ENCODE measurements around the gene SREBF1.
A peak's percentile ranks its signal among the peaks of the same experiment; 100 is the strongest.

SREBF1 gene

DNA sequence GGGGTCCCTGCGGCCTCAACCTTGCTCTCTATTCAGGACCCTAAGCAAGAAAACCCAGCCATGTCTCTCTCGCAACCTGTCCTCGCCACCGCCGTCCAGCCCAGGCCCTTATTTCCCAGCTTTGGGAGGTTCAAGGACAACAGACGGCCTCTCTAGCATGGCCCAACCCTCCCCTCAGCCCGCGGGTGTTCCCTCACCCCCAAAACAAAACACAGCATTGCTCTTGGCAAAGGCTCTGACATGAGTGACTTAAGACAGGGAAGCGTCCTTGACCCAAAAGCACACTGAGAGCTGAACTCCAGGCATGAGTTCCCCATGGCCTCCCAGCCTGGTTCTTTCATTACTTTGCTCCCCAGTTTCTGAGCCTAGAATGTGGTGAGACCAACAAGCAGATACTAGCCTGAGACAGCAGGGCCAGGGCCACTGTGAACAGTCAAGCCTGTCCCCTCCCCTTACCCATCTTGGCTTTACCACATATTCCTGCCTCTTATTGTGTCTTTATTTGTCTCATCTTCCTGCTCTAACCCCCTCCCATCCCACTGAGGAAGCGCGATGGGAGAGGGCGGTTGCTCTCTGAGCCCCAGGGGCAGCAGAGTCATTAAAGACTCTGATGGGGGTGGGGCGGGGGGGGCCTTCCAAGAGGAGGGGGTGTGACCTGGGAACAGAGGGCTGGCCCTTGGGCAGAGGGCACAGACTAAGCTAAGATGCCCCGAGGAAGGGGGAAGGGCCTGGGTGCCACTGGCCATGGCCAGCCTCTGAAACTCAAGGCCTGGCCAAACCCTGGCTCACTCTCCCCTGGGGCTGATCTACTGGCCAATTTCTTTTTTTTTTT lies 11.8 kb downstream of the SREBF1 start:
- DNase-seq (ENCODE audit: low spot score) = no peak

DNA sequence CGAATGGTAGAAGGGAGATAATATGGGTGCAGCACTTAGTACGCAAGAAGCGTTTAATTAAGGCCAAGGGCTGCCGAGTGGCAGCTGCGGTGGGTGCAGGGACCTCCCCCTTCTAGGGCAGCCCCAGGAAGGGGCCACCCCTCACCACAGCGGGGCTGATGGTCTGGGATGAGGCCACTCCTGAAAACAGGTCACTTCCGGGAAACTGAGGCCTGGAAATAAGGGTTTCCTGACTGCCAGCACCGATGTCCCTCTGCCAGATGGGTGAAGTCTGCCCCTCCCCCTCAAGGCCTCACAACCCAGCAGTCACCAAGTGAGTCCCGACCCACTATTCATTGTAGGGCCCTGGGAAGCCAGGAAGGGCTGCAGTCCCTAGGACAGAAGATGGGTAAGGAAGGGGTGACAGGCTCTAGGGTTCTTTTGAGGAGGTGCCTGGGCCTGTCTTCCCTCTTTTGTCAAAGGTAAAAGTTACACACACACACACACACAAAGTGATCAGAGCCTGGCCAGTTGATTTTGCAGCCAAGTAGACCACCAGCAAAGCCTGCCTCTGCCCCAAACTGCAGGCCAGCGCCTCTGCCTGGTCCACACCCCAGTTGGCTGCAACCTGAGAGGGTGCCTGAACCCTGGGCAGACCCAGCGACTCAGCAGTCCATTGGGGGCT lies 12.5 kb downstream of the SREBF1 start:
- DNase-seq (ENCODE audit: low spot score) = no peak

DNA sequence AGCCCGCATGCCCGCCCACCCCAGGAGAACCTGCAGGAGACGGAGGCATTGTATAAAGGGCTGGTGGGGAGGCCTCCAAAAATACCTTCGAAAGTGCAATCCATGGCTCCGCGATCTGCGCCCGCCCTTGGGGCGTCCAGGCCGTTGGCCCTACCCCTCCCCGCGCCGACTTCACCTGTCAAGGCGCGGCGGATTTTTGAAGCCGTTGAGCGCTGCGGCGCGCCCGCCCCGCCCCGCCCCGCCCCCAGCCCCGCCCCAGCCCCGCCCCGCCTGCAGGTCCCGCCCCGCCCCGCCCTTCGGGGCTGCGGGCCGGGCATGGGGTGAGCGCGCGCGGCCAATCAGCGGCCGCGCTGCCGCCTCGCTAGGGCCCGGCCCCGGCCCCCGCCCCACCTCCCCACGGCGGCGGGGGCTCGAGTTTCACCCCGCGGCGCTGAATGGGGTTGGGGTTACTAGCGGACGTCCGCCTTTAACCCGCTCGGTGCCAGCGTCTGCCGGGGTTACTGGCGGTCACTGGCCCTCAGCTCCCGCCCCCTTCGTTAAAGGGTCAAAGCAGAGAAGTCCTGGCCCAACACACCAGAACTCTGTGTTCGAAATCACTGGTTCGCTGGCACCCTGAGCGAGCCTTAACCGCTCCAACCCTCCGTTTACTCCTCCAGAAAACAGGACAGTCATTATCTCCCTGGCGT lies 13.2 kb downstream of the SREBF1 start:
- peak; percentile 81 for DNase-seq (ENCODE audit: low spot score)

DNA sequence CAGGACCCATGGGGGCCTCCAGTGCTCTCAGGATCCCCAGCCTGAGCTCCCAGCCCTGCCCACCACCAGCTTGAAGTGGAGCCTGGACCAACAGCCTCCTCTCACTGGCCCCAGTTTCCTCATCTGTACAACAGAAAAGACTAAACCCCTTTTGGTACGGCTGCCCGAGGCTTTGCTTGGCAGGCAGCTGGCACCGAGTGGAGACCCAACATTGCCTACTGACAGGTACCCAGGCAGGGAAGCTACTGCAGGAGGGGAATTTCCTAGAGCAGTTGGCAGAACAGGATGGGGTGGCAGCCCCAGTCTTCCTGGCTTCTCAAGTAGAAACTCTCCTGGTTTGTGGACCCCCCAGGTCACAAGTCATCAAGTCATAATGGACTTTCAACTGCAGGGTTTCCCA lies 14.2 kb downstream of the SREBF1 start:
- no peak for DNase-seq (ENCODE audit: low spot score)

DNA sequence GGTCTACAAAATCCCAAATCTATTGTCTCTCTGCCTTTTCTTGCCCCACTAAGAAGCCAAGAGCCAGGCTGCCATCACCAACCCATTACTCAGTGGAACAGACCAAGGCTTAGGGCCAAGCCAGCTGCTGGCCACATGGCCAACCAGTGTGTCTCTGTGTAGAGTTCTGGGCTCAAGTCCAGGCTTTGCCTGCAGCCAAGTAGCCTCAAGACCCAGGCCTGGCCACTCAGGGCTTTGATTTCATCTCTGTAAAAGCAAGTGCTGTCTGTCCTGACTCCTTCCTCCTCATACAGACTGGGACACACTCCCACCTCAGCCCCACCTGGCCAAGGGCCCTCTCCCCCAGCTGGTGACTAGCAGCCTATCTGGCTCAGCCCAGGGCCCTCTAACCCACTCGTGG lies 14.6 kb downstream of the SREBF1 start:
- DNase-seq (ENCODE audit: low spot score) = no peak

DNA sequence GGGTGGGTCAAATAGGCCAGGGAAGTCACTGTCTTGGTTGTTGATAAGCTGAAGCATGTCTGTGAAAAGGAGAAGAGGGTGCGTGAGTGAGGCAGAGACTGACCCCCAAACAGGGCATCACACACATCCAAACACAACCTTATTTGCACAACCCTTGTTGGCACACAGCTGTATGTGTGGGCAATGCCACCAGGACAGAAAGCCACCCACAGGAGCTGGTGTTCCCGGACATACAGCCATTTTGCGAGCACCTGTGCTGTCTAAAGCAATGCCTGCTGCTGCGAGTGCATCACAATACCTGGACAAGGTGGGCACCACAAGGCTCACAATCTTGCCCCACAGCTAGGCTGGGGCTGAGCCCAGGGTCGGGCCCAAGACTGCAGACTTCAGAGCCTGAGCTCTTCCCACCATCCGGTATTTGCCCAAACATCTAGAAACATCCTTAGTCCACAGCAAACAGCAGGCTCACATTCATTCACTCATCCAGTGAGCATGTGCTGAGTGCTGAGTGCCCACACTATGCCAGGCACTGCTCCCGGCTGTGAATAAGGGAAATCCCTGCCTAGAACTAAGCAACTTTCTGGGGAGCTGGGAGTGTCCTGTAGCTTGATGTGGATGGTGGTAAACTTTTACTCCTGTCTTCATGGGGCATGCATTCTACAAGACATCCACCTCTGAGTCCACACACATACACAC lies 16.2 kb downstream of the SREBF1 start:
- no peak for DNase-seq (ENCODE audit: low spot score)

DNA sequence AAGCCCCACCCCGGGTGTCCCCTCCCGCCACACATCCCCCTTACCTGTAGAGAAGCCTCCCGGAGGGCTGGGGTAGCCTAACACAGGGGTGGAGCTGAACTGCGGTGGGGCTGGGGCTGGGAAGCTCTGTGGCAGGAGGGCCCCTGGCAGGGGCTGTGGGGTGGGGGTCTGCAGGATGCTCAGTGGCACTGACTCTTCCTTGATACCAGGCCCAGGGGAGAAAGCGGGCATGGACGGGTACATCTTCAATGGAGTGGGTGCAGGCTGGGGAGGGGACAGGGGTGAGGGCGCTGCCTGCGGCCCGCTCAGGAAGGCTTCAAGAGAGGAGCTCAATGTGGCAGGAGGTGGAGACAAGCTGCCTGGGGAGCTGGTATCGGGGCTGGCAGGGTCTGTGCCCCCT lies 16.7 kb downstream of the SREBF1 start:
- no peak for DNase-seq (ENCODE audit: low spot score)

DNA sequence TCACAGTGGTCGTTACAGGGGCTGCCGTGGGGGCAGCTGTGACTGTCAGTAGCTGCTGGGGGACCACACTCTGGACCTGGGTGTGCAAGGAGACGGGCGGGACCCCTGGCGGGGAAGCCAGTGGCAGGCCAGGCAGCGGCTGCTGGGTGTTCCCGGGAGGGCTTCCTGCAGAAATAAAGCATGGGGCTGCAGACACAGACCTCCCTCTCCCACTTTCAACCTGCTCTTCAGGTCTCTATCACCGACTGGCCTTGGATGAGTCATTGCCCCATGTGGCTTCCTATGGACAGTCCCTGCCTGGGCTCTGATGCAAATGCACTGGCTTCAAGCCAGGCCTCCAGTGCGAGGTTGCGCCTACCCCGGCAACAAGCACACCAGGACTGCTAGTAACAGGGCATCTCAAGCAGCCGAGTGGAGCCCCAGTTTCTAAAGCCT lies 17.2 kb downstream of the SREBF1 start:
- peak; percentile 81 for DNase-seq (ENCODE audit: low spot score)

DNA sequence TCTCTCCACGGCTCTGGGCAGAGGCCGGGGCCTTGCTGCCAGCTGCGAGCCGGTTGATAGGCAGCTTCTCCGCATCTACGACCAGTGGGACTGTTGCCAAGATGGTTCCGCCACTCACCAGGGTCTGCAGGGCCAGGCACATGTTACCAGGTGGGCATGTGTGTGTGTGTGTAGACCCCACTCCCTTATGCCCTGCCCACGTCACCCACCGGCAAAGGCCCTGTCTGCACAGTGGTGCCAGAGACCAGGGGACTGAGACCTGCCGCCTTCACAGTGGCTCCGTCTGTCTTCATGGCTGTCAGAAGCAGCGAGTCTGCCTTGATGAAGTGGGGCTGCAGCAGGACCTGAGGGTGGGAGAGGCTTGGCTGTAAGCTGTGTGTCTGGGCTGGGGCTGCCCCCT lies 17.7 kb downstream of the SREBF1 start:
- no peak for DNase-seq (ENCODE audit: low spot score)

DNA sequence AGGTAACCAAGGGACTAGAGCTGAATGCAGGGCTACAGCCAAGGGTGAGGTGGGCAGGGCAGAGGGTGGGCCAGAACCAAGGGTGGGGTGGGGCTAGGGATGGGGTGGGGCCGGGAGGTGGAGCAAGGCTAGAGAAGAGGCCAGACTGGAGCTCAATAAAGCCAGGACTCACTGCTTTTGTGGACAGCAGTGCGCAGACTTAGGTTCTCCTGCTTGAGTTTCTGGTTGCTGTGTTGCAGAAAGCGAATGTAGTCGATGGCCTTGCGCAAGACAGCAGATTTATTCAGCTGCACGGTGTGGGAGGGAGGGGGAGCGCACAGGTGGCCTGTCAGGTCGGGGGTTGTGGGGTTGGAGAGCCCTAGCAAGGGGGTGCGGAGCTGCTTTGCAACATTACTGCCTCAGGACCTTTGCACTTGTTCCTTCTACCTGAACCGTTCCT lies 18.7 kb downstream of the SREBF1 start:
- no peak for DNase-seq (ENCODE audit: low spot score)

DNA sequence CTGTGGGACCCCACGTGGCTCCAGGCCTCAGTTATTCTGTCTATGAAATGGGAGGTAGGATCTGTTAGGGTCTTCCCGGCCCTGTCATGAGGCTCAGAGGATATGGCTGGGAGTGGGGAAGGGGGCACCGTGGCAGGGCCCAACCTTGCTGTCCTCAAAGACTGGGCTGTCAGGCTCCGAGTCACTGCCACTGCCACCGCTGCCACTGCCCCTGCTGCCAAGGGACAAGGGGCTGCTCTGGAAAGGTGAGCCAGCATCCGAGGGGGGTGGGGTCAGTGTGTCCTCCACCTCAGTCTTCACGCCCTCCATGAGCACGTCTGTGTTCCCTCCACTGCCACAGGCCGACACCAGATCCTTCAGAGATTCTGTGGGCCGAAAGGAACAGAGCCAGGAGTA lies 19.2 kb downstream of the SREBF1 start:
- no peak for DNase-seq (ENCODE audit: low spot score)

DNA sequence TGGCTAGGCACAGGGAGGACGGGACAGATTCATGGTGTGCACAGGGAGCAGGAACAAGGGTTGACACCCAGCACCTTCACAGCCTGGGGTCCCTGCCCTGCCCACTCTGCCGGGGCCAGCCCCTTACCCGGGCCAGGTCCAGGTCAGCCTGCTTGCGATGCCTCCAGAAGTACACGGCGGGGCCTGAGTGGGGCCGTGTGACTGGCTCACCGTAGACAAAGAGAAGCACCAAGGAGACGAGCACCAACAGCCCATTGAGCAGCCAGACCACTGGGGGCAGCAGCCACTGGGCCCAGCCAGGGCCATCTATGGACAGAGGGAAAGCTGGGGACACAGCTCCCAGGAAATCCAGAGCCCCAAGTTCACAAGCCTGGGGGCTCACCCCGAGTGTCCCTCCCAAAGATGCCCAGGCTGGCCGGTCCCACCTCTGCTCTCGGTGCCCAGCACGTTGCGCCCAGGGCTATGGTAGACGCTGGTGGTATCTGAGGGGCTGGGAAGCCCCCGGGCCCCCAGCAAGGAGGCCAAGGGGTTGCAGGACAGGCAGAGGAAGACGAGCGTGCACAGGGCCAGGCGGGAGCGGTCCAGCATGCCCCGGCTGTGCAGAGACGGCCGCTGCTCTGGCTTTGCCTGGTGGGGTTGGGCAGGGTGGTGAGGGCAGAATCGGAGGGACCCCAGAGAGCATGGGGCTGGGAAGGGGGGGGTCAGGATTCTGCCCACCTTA lies 19.8 kb downstream of the SREBF1 start:
- DNase-seq (ENCODE audit: low spot score) = no peak

DNA sequence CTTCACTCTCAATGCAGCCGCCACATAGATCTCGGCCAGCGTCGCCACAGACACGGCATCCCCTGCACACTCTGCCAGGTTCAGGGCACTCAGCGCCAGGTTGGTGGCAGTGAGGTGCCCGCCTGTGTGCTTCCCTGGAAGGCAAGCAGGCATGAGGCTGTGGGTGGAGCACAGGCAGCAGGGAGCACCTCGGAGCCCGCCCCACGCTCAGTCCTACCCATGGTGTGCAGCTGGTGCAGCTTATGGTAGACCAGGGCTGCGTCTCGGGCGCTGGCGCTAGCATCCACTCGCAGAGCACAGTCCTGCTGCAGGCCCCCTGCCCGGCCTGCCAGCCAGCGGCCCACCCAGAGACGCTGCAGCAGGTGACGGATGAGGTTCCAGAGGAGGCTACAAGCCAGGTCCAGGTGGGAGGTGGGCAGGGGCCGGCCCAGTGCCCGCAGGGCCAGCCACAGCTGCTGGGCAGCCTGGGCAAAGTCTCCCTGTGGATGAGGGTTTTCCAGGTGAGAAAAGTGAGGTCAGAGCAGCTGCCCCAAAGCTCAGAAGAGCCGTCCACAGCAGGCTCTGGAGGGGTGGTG lies 20.5 kb downstream of the SREBF1 start:
- DNase-seq (ENCODE audit: low spot score) = no peak

DNA sequence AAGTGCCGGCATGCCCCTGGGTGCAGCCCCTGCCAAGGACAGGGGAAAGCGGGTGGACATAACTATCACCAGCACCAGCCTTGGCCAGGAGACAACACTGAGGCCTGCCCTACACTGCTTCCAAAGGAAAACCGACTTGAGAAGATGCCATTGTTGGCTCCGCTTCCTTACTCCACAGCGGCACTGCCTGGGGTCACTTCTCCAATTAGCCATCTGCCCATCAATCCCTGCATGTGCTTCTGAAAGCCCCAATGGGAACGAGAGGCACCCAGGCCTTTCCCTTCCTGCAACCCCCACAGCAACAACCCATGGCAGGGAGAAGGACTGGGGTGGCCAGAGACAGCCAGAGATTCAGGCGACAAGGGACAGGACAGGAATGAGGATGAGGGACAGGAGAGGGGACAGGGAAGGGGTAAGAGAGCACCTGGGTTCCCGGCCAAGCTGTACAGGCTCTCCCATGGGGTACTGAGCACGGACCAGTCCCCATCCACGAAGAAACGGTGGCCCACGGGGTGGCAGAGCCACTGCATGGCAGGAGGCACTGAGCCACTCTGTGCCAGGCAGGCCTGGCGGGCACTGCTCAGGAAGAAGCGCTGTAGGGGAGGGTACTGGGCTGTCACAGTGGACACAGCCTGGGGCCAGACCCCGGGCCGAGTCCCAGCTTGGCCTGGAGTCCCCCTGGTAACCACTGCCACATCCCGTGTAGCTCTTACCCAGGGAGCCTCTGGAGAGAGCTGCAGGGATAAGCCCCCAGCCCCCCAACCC lies 21.2 kb downstream of the SREBF1 start:
- DNase-seq (ENCODE audit: low spot score) = no peak

DNA sequence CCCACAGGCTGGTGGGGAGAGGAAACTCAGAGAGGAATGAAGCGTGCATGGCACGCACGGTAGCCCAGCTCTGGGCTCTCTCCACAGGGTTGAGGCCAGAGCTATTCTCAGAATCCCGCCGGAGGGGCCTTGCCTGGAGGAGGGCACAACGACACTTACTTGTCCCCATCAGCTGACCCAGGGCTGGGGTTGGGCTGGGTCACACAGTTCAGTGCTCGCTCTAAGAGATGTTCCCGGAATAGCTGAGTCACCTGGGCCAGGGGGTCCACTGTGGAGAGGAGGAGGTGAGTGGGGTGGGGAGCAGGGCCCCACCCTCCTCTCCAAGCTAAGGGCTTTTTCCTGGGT lies 21.8 kb downstream of the SREBF1 start:
- no peak for DNase-seq (ENCODE audit: low spot score)

DNA sequence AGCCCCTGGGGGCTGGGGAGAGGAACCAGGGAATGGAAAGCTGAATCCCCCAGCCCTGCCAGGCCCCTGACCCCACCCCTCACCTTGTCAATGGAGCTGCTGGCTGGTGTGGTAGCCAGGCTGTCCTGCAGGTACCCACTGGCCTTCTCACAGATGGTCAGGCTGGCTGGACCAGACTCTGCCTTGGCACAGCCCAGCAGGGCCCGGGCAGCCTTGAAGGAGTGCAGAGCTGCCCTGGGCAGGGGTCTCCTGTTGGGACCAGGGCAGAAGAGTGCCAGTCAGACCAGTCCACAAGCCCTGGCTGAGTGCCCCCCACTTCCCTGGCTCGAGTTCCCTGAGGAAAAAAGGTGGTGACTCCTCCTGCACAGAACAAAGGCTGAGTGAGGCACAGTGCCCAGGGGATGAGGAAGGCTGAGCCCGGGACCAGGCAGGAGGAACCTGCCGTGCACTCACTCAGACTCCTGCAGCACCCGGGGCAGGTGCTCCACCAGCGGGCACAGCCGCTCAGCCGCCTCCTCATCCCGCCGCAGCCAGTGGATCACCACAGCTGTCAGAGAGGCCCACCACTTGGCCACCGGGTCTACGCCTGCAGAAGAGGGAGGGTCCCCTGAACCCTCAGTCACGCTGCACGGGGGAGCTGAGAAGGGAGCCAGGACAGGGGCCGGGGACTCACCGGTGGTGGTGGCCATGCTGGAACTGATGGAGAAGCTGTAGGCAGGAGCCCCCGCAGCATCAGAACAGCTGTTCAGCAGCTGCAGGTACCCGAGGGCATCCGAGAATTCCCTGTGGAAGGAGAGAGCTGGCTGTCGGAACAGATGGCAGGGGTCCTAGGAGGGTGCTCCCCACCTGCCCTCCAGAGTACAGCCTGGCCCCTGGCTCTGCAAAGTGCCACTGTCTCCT lies 22.4 kb downstream of the SREBF1 start:
- no peak for DNase-seq (ENCODE audit: low spot score)

DNA sequence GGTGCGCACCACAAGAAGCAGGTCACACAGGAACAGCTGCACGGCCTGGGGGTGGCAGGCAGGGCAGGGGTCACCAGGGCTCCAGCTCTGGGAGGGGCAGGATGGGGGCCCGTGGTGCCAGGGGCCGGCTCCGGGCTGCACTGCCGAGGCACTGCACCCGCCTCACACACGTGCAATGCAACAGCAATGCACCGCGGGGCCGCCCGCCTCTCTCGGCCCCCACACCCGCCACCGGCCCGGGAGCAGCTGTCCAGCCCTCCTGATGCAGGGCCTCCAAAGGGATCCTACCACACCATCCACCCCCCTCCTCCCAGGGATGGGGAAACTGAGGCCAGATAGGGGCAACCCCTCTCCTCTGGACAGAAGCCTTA lies 23.1 kb downstream of the SREBF1 start:
- no peak for DNase-seq (ENCODE audit: low spot score)

DNA sequence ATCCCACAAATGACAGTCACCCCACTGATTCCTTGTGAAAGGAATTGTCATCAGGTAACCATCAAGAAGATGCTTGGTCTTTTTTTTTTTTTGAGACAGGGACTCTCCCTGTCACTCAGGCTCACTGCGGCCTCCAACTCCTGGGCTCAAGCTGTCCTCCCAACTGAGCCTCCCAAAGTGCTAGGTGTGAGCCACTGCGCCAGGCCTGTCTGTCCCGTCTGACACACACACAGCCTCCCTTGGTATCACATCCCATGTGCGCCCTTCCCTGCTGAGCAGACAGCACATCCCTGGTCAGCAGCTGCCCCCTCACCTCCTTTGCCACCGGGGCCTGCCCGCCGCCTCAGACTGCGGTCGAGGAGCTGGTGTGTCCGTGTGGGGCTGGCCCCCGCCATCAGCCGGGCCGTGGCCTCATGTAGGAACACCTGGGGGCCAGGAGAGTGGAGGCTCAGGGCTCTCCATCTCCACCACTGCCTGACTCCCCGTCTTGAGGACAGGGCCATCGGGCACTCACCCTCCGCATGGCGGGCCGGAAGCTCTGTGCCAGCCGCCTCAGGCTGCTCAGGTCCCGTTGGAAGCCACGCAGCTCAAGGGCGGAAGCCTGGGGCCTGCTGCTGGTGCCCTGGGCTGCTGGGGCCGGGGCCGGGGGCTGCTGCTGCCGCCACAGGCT lies 23.6 kb downstream of the SREBF1 start:
- no peak for DNase-seq (ENCODE audit: low spot score)

Measured in CD4-positive, alpha-beta T cell treated with Interleukin-15 for 4 hours (primary cell).